Measurements from ENCODE around the gene MET.
A peak's percentile ranks its signal among the peaks of the same experiment; 100 is the strongest.

The MET gene

DNA sequence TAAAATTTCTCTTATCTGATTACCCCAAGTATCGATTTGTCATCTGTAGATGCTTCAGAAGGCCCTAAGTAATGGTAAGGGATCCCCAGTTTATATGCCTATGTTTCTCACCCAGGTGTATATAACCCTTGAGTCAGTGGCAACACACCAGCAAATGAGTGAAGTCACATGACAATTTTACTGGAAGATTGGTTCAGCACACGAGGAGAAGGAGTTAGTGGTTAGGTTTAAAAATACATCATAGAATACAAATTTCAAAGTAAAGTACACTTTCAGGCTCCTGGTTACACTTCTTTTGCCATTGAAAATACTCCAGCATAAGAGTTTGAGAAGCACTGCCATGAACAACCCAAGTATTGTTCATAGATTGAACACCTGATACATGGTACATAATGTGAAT, 160.7 kb downstream of the MET start:
- DNase-seq, result no peak
- TF ChIP-seq GATA1 (IDR thresholded peaks at IDR 0.05; ENCODE audit: low read depth, low read length), result no peak
- TF ChIP-seq POLR2A (IDR thresholded peaks at IDR 0.05; ENCODE audit: low read length), result no peak

DNA sequence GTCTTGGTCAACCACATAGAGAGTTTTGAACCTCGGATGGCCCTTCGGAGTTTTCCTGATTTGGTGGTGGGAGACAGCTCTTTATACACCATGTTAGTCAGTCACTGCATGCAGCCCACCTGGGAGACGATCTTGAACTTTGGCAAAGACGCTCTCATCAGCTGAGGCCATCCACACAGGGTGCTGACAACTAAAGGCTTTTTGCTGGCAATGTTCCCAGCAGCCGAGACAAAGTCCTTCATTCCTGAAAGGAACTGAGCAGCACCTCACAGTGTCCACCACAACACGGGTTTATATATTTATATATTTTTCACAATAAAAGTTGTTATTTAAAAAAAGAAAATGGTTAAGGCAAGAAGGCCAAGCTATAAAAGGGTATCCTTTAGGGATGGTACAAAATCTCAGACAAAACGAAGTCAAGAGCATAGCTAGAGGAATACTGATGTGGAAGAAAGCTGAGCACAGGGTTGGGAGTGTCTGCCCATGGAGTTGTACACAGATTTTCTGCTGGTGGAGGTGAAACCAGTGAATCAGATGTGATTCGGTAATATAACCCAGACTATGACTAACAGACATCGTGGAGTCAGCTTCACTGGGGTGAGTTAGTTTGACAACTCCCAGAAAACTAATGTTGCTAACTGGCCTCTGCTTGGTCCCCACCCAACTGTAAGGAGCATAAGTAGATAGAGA, 163.0 kb downstream of the MET start:
- TF ChIP-seq POLR2A (IDR thresholded peaks at IDR 0.05; ENCODE audit: low read length) (no peak), GATA1 (IDR thresholded peaks at IDR 0.05; ENCODE audit: low read depth, low read length) (no peak)
- DNase-seq, result no peak

DNA sequence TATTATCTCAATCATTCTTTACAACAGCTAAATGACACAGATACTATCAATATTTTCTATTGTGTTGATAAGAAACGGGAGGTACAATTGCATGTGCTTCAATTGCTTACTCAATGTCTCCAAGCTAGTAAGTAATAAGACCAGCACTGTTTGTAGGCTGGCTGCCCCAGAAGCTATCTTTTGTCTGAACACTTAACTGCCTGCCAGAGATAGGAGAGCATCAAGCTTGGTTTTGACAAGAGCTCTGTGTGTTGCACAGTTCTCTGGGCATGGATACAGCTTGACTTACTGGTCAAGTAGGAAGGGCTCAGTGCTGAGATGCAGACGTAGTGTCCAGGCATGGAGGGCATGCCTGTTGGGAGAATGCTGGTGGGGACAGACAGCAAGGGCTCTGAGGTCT, 164.1 kb downstream of the MET start:
- TF ChIP-seq POLR2A (IDR thresholded peaks at IDR 0.05; ENCODE audit: low read length) (no peak), GATA1 (IDR thresholded peaks at IDR 0.05; ENCODE audit: low read depth, low read length) (no peak)
- DNase-seq, result peak; percentile 43 to 72

DNA sequence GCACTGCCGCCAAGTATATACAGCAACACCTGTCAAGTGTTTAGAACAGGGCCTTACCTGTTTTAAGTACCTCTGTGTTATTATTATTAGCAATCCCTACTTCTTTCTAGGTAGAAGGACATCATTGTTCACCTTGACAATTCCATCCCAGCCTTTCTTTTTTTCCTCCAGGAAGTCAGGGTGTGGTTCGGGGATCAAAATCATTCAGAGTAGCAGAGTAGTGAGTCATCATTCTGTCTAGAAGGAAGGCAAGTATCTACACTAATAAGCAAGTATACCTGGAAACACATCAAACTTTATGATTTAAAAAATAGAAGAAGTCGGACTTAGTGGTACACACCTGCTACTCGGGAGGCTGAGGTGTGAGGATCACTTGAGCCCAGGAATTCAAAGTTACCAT, 164.9 kb downstream of the MET start:
- DNase-seq, result no peak

DNA sequence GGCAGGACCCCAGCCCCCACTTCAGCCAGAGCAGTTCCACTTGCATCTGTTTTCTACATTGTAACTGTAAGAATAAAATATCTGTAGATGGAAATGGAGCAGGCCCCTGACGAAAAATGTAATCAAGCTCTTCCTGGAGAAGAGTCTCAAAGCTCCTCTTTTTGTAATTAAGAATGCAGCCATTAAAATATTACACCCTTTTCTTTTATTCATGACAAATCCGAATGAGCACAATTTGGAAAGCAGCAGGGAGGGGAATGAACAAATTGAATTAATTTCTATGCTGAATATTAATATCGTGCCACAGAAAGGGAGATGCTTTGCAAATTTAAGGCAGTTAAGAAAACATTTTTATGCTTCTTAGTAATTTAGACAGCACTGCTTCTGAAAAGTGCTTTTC, 165.6 kb downstream of the MET start:
- no peak for DNase-seq
- TF ChIP-seq POLR2A (IDR thresholded peaks at IDR 0.05; ENCODE audit: low read length), result no peak
- no peak for TF ChIP-seq GATA1 (IDR thresholded peaks at IDR 0.05; ENCODE audit: low read depth, low read length)

More for the DNA sequence above, 164.9 kb downstream of the MET start:
- TF ChIP-seq GATA1 (IDR thresholded peaks at IDR 0.05; ENCODE audit: low read depth, low read length) (no peak), POLR2A (IDR thresholded peaks at IDR 0.05; ENCODE audit: low read length) (no peak)

DNA sequence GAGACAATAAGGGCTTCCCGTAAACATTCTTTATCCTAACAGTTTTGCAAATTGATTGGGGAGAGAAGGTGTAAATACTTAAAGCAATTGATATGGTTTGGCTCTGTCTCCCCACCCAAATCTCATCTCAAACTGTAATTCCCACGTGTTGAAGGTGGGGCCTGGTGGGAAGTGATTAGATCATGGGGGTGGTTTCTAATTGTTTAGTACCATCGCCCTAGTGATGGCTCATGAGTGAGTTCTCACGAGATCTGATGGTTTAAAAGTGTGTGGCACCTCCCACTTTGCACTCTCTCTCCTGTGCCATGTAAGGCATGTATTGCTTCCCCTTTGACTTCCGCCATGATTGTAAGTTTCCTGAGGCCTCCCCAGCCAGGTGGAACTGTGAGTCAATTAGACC, 168.3 kb downstream of the MET start:
- TF ChIP-seq GATA1 (IDR thresholded peaks at IDR 0.05; ENCODE audit: low read depth, low read length) (no peak), POLR2A (IDR thresholded peaks at IDR 0.05; ENCODE audit: low read length) (no peak)

DNA sequence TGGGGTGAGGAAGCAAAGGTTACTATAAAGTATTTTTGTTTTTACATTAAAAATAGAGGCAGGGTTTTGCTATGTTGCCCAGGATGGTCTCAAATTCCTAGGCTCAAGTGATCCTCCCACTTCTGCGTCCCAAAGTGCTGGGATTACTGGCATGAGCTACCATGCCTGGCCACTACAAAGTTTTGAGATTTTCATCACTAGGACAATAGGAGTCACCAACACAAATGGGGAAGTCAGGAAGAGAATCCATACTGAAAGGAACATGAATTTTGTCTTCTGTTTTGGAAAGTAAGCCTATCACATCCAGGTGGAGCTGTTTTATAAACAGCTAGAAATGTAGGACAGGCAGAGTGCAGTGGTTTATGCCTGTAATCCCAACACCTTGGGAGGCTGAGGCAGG, 170.4 kb downstream of the MET start:
- no peak for DNase-seq
- TF ChIP-seq GATA1 (IDR thresholded peaks at IDR 0.05; ENCODE audit: low read depth, low read length), result no peak
- no peak for TF ChIP-seq POLR2A (IDR thresholded peaks at IDR 0.05; ENCODE audit: low read length)

More for the DNA sequence above, 168.3 kb downstream of the MET start:
- peak in 1 of 2 experiments; percentile 45 for DNase-seq

DNA sequence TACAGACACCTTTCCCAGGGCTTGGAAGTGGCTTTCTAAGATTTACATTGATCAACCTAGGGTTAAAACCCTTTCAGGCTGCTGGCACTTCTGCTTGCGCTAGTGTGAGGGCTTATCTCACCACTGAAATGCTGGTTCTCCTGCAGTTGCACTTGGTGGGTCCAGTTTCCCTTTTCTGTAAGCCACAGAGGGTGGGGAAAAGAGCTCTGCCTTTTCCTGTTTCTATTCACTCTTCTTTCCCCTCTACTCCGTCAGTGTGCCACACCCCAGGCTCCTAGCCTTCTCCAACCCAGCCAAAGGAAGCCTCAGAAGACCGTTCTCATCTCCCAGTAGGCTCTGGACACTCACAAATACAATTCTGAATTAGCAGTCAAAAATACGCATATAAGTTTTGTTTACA, 171.4 kb downstream of the MET start:
- DNase-seq, result no peak
- no peak for TF ChIP-seq POLR2A (IDR thresholded peaks at IDR 0.05; ENCODE audit: low read length)
- TF ChIP-seq GATA1 (IDR thresholded peaks at IDR 0.05; ENCODE audit: low read depth, low read length), result no peak

Data from erythroblast (primary cell).